Thyroid gland (tissue), 4 donors: ENCODE results near the gene RASGRF1. TPM values are rescaled to one million over a fixed set of nuclear protein-coding genes. Genes with fewer than 3 reads are reported as not detected.

ENCODE experiments used
- DNase-seq, 2 donors: peaks; one replicate each; pipeline ENCODE4 v3.0.0-alpha.2; 2019
- H3K27ac ChIP-seq, 3 donors: fragments of 200-600 bp; sonication (generic); 1 replicate in 2 of 3; 2 replicates in 1 of 3; pipeline ENCODE4 v1.5.1; 2016 to 2019; ENCODE audit warnings: mild to moderate bottlenecking in 1 of 3, moderate library complexity in 1 of 3
- H3K27me3 ChIP-seq: fragments of 200-600 bp; sonication (generic); one replicate; pipeline ENCODE4 v1.5.1; 2019
- H3K36me3 ChIP-seq, 2 donors: fragments of 200-600 bp; sonication (generic); one replicate each; pipeline ENCODE4 v1.5.1; 2016 to 2019
- H3K4me1 ChIP-seq, 2 donors: fragments of 200-600 bp; sonication (generic); one replicate each; pipeline ENCODE4 v1.5.1; 2017 to 2019
- H3K4me3 ChIP-seq, 3 donors: fragments of 200-600 bp; sonication (generic); replicated peaks in 1 of 3; 1 replicate in 2 of 3; 2 replicates in 1 of 3; pipeline ENCODE4 v1.5.1; 2016; ENCODE audit warnings: mild to moderate bottlenecking in 1 of 3
- H3K9me3 ChIP-seq: fragments of 200-600 bp; sonication (generic); one replicate; pipeline ENCODE4 v1.5.1; 2017
- POLR2A ChIP-seq, 2 donors: fragments of 450-650 bp; IDR thresholded peaks; one replicate each; pipeline ENCODE4 v1.6.1; 2017; ENCODE audit warnings: antibody characterized with exemption in 2 of 2, mild to moderate bottlenecking in 2 of 2, moderate library complexity in 1 of 2
- WGBS, 2 donors: methylation state at CpG; one replicate each; pipeline ENCODE4 v1.1.5; 2017; 5-methylcytosine and 5-hydroxymethylcytosine counted together
- intact Hi-C: fragments of 100-400 bp; cut with DNase I; formaldehyde crosslinking; loops from one replicate; pipeline ENCODE4 v1.15.1; 2023
- total RNA-seq, 4 donors: library from RNA; depleted of rRNA; stranded (reverse); fragments of >200 nt; gene quantifications; one replicate each; pipeline ENCODE4 v1.2.3, GENCODE V29; 2016
- TF ChIP-seq, protein P1 (sequence below), 6 experiments: fragments of 200-600 bp in 3 of 6; fragments of 450-650 bp in 3 of 6; sonication (generic) in 3 of 6; IDR thresholded peaks; one replicate each; pipeline ENCODE4 v1.5.1; 2016 to 2019; ENCODE audit warnings: antibody characterized with exemption in 6 of 6, mild to moderate bottlenecking in 2 of 6, inconsistent platforms in 1 of 6, moderate library complexity in 1 of 6

RASGRF1 gene
- total RNA-seq, 4 donors from 2014 or later, result 0.40 TPM; not detected in 3

DNA sequence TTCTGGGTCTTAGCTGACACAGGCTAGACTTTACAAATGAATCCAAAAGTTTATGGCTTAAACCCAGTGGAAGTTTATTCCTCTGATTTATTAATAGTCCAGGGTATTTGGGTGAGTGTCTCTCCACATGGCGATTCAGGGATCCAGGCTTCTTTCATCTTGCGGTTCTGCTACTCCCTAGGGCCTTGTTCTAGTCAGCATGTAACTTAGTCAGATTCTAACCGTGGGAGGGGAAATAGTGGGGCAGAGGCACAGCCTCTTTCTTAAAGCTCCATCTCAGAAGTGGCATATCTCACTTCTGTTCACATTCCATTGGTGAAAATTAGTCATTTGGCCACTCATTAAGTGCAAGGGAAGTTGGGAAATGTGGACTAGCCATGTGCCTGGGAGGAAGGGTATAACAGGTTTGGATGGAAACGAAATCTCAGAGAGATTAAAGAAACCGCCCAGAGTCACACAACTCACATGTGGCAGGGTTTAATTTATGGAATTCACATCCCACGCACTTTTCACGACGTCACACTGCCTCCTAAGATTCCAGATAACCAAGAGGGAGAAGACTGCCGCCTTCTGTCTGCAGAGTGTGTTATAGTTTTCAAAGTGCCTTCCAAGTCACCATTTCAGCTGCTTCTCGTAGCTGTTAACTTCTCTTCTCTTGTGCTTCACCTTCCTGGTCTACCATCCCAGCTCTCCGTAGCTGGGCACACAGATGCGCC, 11.4 kb upstream of the RASGRF1 start:
- intact Hi-C loops, result no loop called here
- Histone ChIP-seq H3K4me1 (no peaks in the 10 kb centered on the region), H3K4me3 (no peak overlapping the region), H3K36me3 (no peaks in the 10 kb centered on the region), H3K27me3 (peaks cover 4% of the 10 kb centered on the region), H3K27ac (no peak overlapping the region), H3K9me3 (no peaks in the 10 kb centered on the region)
- no peak for TF ChIP-seq POLR2A (IDR thresholded peaks at IDR 0.05)
- TF ChIP-seq, protein P1, sequence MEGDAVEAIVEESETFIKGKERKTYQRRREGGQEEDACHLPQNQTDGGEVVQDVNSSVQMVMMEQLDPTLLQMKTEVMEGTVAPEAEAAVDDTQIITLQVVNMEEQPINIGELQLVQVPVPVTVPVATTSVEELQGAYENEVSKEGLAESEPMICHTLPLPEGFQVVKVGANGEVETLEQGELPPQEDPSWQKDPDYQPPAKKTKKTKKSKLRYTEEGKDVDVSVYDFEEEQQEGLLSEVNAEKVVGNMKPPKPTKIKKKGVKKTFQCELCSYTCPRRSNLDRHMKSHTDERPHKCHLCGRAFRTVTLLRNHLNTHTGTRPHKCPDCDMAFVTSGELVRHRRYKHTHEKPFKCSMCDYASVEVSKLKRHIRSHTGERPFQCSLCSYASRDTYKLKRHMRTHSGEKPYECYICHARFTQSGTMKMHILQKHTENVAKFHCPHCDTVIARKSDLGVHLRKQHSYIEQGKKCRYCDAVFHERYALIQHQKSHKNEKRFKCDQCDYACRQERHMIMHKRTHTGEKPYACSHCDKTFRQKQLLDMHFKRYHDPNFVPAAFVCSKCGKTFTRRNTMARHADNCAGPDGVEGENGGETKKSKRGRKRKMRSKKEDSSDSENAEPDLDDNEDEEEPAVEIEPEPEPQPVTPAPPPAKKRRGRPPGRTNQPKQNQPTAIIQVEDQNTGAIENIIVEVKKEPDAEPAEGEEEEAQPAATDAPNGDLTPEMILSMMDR (IDR thresholded peaks at IDR 0.05), result no peak
- 71 to 75% methylated on average over 12 of the region's 12 CpGs for WGBS, 2 donors
- no peak for DNase-seq

DNA sequence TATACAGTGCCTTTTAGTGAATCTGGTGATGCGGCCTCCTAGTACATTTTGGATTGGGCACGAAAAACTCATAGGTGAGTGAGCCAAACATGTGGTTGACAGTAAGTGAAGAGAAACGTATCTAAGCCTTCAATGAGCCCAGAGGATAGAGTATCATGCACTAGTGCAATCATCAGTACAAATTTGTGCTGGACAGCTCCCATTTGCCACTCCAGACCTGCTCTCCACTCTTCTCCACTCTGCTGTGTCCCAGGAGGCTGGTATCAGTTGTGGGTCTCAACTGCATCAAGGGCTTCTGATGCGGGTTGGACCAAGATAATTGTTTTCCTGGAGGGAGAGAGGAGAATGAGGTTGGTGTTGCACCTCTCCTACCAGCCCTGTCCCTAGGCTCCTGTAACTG, 9.1 kb upstream of the RASGRF1 start:
- WGBS, 2 donors, result 37 to 43% methylated on average over 4 of the region's 4 CpGs
- TF ChIP-seq, protein P1 (IDR thresholded peaks at IDR 0.05), result no peak
- Histone ChIP-seq H3K4me1 (no peaks in the 10 kb centered on the region), H3K27ac (no peak overlapping the region), H3K36me3 (no peaks in the 10 kb centered on the region), H3K27me3 (peaks cover 4% of the 10 kb centered on the region), H3K4me3 (no peak overlapping the region), H3K9me3 (no peaks in the 10 kb centered on the region)
- DNase-seq, result no peak
- intact Hi-C loops, result no loop called here

DNA sequence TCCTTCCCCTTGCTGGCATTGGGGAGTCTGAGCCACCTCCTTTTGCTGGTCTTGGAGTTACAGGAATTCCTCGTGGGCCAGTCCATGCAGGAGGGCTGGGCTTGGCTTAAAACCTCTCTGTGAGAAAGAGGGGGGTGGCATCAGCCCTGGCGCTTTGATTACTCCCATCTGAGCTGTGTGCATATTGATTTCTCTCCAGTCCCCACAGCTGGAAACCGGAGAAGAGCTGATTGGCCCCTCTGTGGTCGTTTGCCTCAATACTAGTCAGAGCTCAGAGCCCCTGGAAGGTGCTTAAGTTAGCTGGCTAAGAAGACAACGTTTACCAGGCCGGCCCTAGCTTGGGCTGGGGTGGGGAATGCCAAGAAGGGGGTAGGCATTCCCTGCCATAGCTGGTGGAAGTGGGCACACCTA, 4.0 kb upstream of the RASGRF1 start:
- no peak for TF ChIP-seq POLR2A (IDR thresholded peaks at IDR 0.05)
- TF ChIP-seq, protein P1 (IDR thresholded peaks at IDR 0.05), result no peak
- 19 to 26% methylated on average over 5 to 6 of the region's 6 CpGs for WGBS, 2 donors
- Histone ChIP-seq H3K27ac (no peak overlapping the region), H3K4me3 (no peak overlapping the region), H3K9me3 (no peaks in the 10 kb centered on the region), H3K36me3 (no peaks in the 10 kb centered on the region), H3K4me1 (peaks cover 0 to 14% of the 10 kb centered on the region in 2 donors), H3K27me3 (peaks cover 12% of the 10 kb centered on the region)
- DNase-seq, result no peak
- intact Hi-C loops, result no loop called here

DNA sequence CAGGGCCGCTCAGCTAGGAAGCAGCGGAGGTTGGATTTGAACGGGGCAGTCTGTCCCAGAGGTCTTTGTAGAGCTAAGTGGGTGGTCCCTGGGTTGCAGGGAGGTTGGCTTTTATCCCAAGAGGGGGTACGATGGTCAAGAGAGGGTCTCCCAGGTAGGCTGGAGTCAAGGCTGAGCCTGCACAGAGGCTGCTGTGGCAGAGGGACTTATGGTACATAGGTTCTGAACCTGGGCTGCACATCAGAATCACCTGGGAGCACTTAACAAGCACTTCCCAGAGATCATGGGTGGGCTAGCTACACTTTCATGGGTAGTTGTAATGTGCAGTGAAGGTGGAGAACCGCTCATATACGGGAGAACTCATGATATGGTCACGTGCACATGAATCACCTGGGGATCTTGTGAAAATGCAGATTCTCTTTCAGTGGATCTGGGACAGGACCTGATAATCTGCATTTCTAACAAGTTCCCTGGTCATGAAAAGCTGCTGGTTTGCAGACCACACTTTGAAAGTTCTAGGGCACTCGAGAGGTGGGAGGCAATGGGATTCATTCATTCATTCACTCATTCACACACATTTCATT, 2.9 kb upstream of the RASGRF1 start:
- no peak for DNase-seq

DNA sequence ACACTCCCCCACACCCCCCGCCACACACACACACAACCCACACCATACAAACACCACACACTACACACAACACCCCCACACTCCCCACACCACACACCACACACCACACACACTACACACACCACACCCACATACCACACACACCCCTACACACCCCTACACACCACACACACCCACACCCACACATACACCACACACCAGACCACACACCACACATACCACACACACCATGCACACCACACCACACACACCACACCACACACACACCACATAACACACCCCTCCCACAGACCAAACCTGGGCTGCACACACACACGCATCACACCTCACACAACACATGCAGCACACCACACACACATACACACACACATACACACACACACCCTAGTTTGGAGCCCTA, 1.8 kb upstream of the RASGRF1 start:
- H3K27me3 ChIP-seq, result peaks cover 15% of the 10 kb centered on the region
- intact Hi-C loops, result no loop called here
- WGBS, 2 donors, result 50 to 64% methylated on average over 2 of the region's 2 CpGs

More for the DNA sequence above, 2.9 kb upstream of the RASGRF1 start:
- Histone ChIP-seq H3K4me3 (no peak overlapping the region), H3K27ac (no peak overlapping the region), H3K9me3 (no peaks in the 10 kb centered on the region), H3K36me3 (no peaks in the 10 kb centered on the region), H3K27me3 (peaks cover 15% of the 10 kb centered on the region), H3K4me1 (peaks cover 0 to 14% of the 10 kb centered on the region in 2 donors)
- TF ChIP-seq, protein P1 (IDR thresholded peaks at IDR 0.05), result no peak
- no peak for TF ChIP-seq POLR2A (IDR thresholded peaks at IDR 0.05)
- intact Hi-C loops, result no loop called here
- 60 to 63% methylated on average over 8 of the region's 8 CpGs for WGBS, 2 donors

More for the DNA sequence above, 1.8 kb upstream of the RASGRF1 start:
- Histone ChIP-seq H3K27ac (no peak overlapping the region), H3K9me3 (no peaks in the 10 kb centered on the region), H3K4me3 (no peak overlapping the region), H3K4me1 (peaks cover 0 to 14% of the 10 kb centered on the region in 2 donors), H3K36me3 (no peaks in the 10 kb centered on the region)
- no peak for TF ChIP-seq POLR2A (IDR thresholded peaks at IDR 0.05)
- TF ChIP-seq, protein P1 (IDR thresholded peaks at IDR 0.05), result no peak
- no peak for DNase-seq
